GM18907 (cell line): ENCODE measurements around the gene TFAP2A.

Experiments used
- ATAC-seq: cut with Tn5 transposase; IDR thresholded peaks from one replicate; pipeline ENCODE4 v1.9.1; 2021; ENCODE audit warnings: mild to moderate bottlenecking, moderate library complexity; ENCODE audit not compliant: unreplicated experiment

The TFAP2A gene

GRCh38 chr6:10426781-10427279 is 12.0 kb upstream of the TFAP2A start:
- ATAC-seq: no peak

GRCh38 chr6:10425975-10426780 is 11.3 kb upstream of the TFAP2A start:
- ATAC-seq: peak; percentile 56

GRCh38 chr6:10425176-10425974 is 10.5 kb upstream of the TFAP2A start:
- no peak for ATAC-seq

GRCh38 chr6:10424040-10424439 is 9.2 kb upstream of the TFAP2A start:
- no peak for ATAC-seq

- no peak for ATAC-seq
Observed at GRCh38 chr6:10422737-10423034, 7.8 kb upstream of the TFAP2A start.

GRCh38 chr6:10421921-10422736 is 7.3 kb upstream of the TFAP2A start:
- ATAC-seq: no peak

- no peak for ATAC-seq
Observed at GRCh38 chr6:10421158-10421920, 6.5 kb upstream of the TFAP2A start.

- no peak for ATAC-seq
Observed at GRCh38 chr6:10420546-10421157, 5.8 kb upstream of the TFAP2A start.

GRCh38 chr6:10419749-10420545 is 5.1 kb upstream of the TFAP2A start:
- ATAC-seq: no peak

- ATAC-seq: peak; percentile 33
Observed at GRCh38 chr6:10418862-10419748, 4.2 kb upstream of the TFAP2A start.

GRCh38 chr6:10418361-10418861 is 3.5 kb upstream of the TFAP2A start:
- no peak for ATAC-seq

GRCh38 chr6:10417681-10418104 is 2.8 kb upstream of the TFAP2A start:
- ATAC-seq: no peak

GRCh38 chr6:10416863-10417641 is 2.2 kb upstream of the TFAP2A start:
- ATAC-seq: no peak

- no peak for ATAC-seq
Observed at GRCh38 chr6:10416516-10416862, 1.6 kb upstream of the TFAP2A start.

GRCh38 chr6:10415617-10416480 is 975 bp upstream of the TFAP2A start:
- ATAC-seq: no peak
